A549 (cell line): ENCODE results near the gene BANF1. TPM values are rescaled to one million over a fixed set of nuclear protein-coding genes. Genes with fewer than 3 reads are reported as not detected.
A peak's percentile ranks its signal among the peaks of the same experiment; 100 is the strongest.

Source experiments
- ATAC-seq, 2 experiments: fragments of 200-7000 bp in 1 of 2; fragments of >200 bp in 1 of 2; cut with Nextera tagmentation in 1 of 2; cut with Tn5 transposase in 1 of 2; 3 replicates each; pipeline versions ENCODE4 v1.8.0 to v1.9.1; 2018 to 2020; ENCODE audit warnings: mild to moderate bottlenecking in 1 of 2, moderate library complexity in 1 of 2
- CTCF ChIA-PET: fragments of 300-600 bp; sonication (Branson Sonifier 250); formaldehyde crosslinking; extraction: SDS; loops from one replicate; lab custom pipeline; 2021; ENCODE audit warnings: antibody characterized with exemption, inconsistent platforms; lab: Yijun Ruan, JAX
- POLR2A ChIA-PET: fragments of 350-600 bp; formaldehyde crosslinking; extraction: SDS; loops from one replicate; lab custom pipeline; 2021; ENCODE audit warnings: antibody characterized with exemption, inconsistent platforms; lab: Yijun Ruan, JAX
- DNase-seq, 2 experiments: peaks; one replicate each; pipeline versions ENCODE4 v3.0.0 to v3.0.0-alpha.2; 2011 to 2016; ENCODE audit warnings: low read depth in 1 of 2, low spot score in 1 of 2
- FAIRE-seq: peaks from 2 replicates; lab custom pipeline; 2011; peaks lifted over from hg19 to GRCh38; lab: Jason Lieb, UNC
- H3K27ac ChIP-seq, 2 experiments: fragments of >200 bp; sonication (Bioruptor Twin); formaldehyde crosslinking; 3 replicates each; pipeline ENCODE4 v1.5.1; 2016 to 2017
- H3K4me1 ChIP-seq: fragments of >200 bp; sonication (Bioruptor Twin); formaldehyde crosslinking; 3 replicates; pipeline ENCODE4 v1.6.1; 2016
- H3K4me2 ChIP-seq: fragments of >200 bp; sonication (Bioruptor Twin); formaldehyde crosslinking; 3 replicates; pipeline ENCODE4 v1.6.1; 2016
- H3K4me3 ChIP-seq: fragments of >200 bp; sonication (Bioruptor Twin); formaldehyde crosslinking; 3 replicates; pipeline ENCODE4 v1.5.1; 2016
- H3K9me3 ChIP-seq: fragments of >200 bp; sonication (Bioruptor Twin); formaldehyde crosslinking; 3 replicates; pipeline ENCODE4 v1.6.1; 2016
- CBX2 ChIP-seq: fragments of 200-600 bp; sonication (generic); IDR thresholded peaks from 2 replicates; pipeline ENCODE4 v1.6.1; 2016; ENCODE audit warnings: low read depth, mild to moderate bottlenecking, borderline replicate concordance
- CEBPB ChIP-seq, 2 experiments: fragments of >200 bp in 1 of 2; sonication (Bioruptor Twin) in 1 of 2; formaldehyde crosslinking in 1 of 2; IDR thresholded peaks; 2 replicates each; pipeline ENCODE4 v1.6.1; 2012 to 2016
- CHD2 ChIP-seq: fragments of 150-350 bp; IDR thresholded peaks from 2 replicates; pipeline ENCODE4 v1.6.1; 2014; ENCODE audit warnings: low read length; ENCODE audit not compliant: partially characterized antibody
- EHF ChIP-seq: fragments of 250-450 bp; sonication (Bioruptor Pico); IDR thresholded peaks from 2 replicates; pipeline ENCODE4 v1.5.0; 2020; ENCODE audit warnings: mild to moderate bottlenecking
- EHMT2 ChIP-seq: fragments of 200-600 bp; sonication (generic); IDR thresholded peaks from 2 replicates; pipeline ENCODE4 v1.6.1; 2016; ENCODE audit warnings: antibody characterized with exemption, low read depth, mild to moderate bottlenecking, moderate library complexity
- EP300 ChIP-seq, 2 experiments: fragments of >200 bp; sonication (Bioruptor Twin); formaldehyde crosslinking; IDR thresholded peaks; 2 replicates in 1 of 2; 3 replicates in 1 of 2; pipeline ENCODE4 v1.6.1; 2016 to 2017
- FOSB ChIP-seq: fragments of 250-450 bp; sonication (Bioruptor Pico); IDR thresholded peaks from 2 replicates; pipeline ENCODE4 v1.5.0; 2020; ENCODE audit warnings: mild to moderate bottlenecking, moderate library complexity
- FOSL2 ChIP-seq, 2 experiments: fragments of 450-650 bp in 1 of 2; fragments of >200 bp in 1 of 2; sonication (Bioruptor Twin) in 1 of 2; formaldehyde crosslinking; IDR thresholded peaks; 2 replicates each; pipeline versions ENCODE4 v1.5.0 to v1.6.1; 2016 to 2020; ENCODE audit warnings: mild to moderate bottlenecking in 1 of 2, moderate library complexity in 1 of 2
- FOXS1 ChIP-seq: fragments of 250-450 bp; sonication (Bioruptor Pico); IDR thresholded peaks from 2 replicates; pipeline ENCODE4 v1.5.0; 2020; ENCODE audit warnings: mild to moderate bottlenecking, moderate library complexity
- HDAC2 ChIP-seq: fragments of 200-600 bp; sonication (generic); IDR thresholded peaks from 2 replicates; pipeline ENCODE4 v1.6.1; 2016
- HEYL ChIP-seq: fragments of 250-450 bp; sonication (Bioruptor Pico); IDR thresholded peaks from 2 replicates; pipeline ENCODE4 v1.8.0; 2021; ENCODE audit warnings: mild to moderate bottlenecking, moderate library complexity
- HOXA7 ChIP-seq: fragments of 250-450 bp; sonication (Bioruptor Pico); IDR thresholded peaks from 2 replicates; pipeline ENCODE4 v1.5.0; 2020; ENCODE audit warnings: mild to moderate bottlenecking, moderate library complexity
- HOXB13 ChIP-seq: fragments of 250-450 bp; sonication (Bioruptor Pico); IDR thresholded peaks from 2 replicates; pipeline ENCODE4 v1.5.0; 2020; ENCODE audit warnings: low read depth, mild to moderate bottlenecking, moderate library complexity
- HOXB5 ChIP-seq: fragments of 250-450 bp; sonication (Bioruptor Pico); IDR thresholded peaks from 2 replicates; pipeline ENCODE4 v1.5.0; 2020; ENCODE audit warnings: mild to moderate bottlenecking, moderate library complexity
- JUN ChIP-seq, 2 experiments: fragments of >200 bp; sonication (Bioruptor Twin); formaldehyde crosslinking; IDR thresholded peaks; 2 replicates in 1 of 2; 3 replicates in 1 of 2; pipeline ENCODE4 v1.6.1; 2016 to 2017
- KDM1A ChIP-seq: fragments of 200-600 bp; sonication (generic); IDR thresholded peaks from 2 replicates; pipeline ENCODE4 v1.6.1; 2016; ENCODE audit warnings: low read depth, mild to moderate bottlenecking
- KDM5A ChIP-seq: fragments of 200-600 bp; sonication (generic); IDR thresholded peaks from 2 replicates; pipeline ENCODE4 v1.6.1; 2016; ENCODE audit warnings: antibody characterized with exemption, mild to moderate bottlenecking
- MAFK ChIP-seq: fragments of 450-650 bp; IDR thresholded peaks from 2 replicates; pipeline ENCODE4 v1.6.1; 2014; ENCODE audit not compliant: partially characterized antibody
- MYC ChIP-seq: IDR thresholded peaks from 2 replicates; pipeline ENCODE4 v1.6.1; 2012; ENCODE audit warnings: mild to moderate bottlenecking, inconsistent platforms, low read length, improper control_type of control experiment, borderline replicate concordance
- NR3C1 ChIP-seq: fragments of >200 bp; sonication (Bioruptor Twin); formaldehyde crosslinking; IDR thresholded peaks from 3 replicates; pipeline ENCODE4 v1.6.1; 2017
- POLR2A ChIP-seq: IDR thresholded peaks from 2 replicates; pipeline ENCODE4 v1.6.1; 2012; ENCODE audit warnings: mild to moderate bottlenecking, low read length
- POLR2AphosphoS2 ChIP-seq: conservative IDR thresholded peaks from 2 replicates; pipeline ENCODE4 v1.6.1; 2012; ENCODE audit warnings: low read length, improper control_type of control experiment, inconsistent platforms
- RAD21 ChIP-seq, 2 experiments: fragments of >200 bp in 1 of 2; sonication (Bioruptor Twin) in 1 of 2; formaldehyde crosslinking in 1 of 2; IDR thresholded peaks in 1 of 2; conservative IDR thresholded peaks in 1 of 2; 2 replicates in 1 of 2; 3 replicates in 1 of 2; pipeline ENCODE4 v1.6.1; 2012 to 2018; ENCODE audit warnings: inconsistent platforms in 1 of 2
- RNF2 ChIP-seq: fragments of 200-600 bp; sonication (generic); IDR thresholded peaks from 2 replicates; pipeline ENCODE4 v1.6.1; 2016; ENCODE audit warnings: low read depth, mild to moderate bottlenecking, antibody characterized with exemption, moderate library complexity, borderline replicate concordance
- TFCP2L1 ChIP-seq: fragments of 250-450 bp; sonication (Bioruptor Pico); IDR thresholded peaks from 2 replicates; pipeline ENCODE4 v1.5.0; 2021; ENCODE audit warnings: mild to moderate bottlenecking
- TP53 ChIP-seq: fragments of 250-450 bp; sonication (Bioruptor Pico); IDR thresholded peaks from 2 replicates; pipeline ENCODE4 v1.5.0; 2021; ENCODE audit warnings: mild to moderate bottlenecking, moderate library complexity
- ZFP36 ChIP-seq: fragments of 450-650 bp; IDR thresholded peaks from 2 replicates; pipeline ENCODE4 v1.6.1; 2014; ENCODE audit warnings: borderline replicate concordance; ENCODE audit not compliant: partially characterized antibody
- WGBS: methylation state at CpG from one replicate; pipeline ENCODE4 v1.1.6; 2017; ENCODE audit errors: missing lambda C conversion rate; 5-methylcytosine and 5-hydroxymethylcytosine counted together
- polyA minus RNA-seq: library from RNA; depleted of rRNA, polyadenylated mRNA; stranded (reverse); fragments of >200 nt; gene quantifications from 2 replicates; pipeline ENCODE4 v1.2.3, GENCODE V29; 2011; rRNA and poly(A)+ RNA removed
- polyA plus RNA-seq, 4 experiments: library from polyadenylated mRNA; depleted of rRNA in 3 of 4; stranded (reverse); fragments of >200 nt; fragmentation: RNase III in 1 of 4; extraction: RNeasy Plus Mini Kit Qiagen cat#74134 plus additional on column Dnase treatment in 1 of 4; gene quantifications; 2 replicates in 3 of 4; 3 replicates in 1 of 4; pipeline ENCODE4 v1.2.3, GENCODE V29; 2011 to 2017
- TF ChIP-seq, protein P1 (sequence below): fragments of 200-600 bp; sonication (generic); IDR thresholded peaks from 2 replicates; pipeline ENCODE4 v1.6.1; 2016; ENCODE audit warnings: antibody characterized with exemption, mild to moderate bottlenecking, moderate library complexity
- TF ChIP-seq, protein P2 (sequence below): IDR thresholded peaks from 2 replicates; pipeline ENCODE4 v1.6.1; 2012
- TF ChIP-seq, protein P3 (sequence below): IDR thresholded peaks from 2 replicates; pipeline ENCODE4 v1.6.1; 2012
- TF ChIP-seq, protein P4 (sequence below): fragments of 250-450 bp; sonication (Bioruptor Pico); IDR thresholded peaks from 2 replicates; pipeline ENCODE4 v1.5.0; 2021; ENCODE audit warnings: mild to moderate bottlenecking, moderate library complexity, borderline replicate concordance
- TF ChIP-seq, protein P5 (sequence below): IDR thresholded peaks from 2 replicates; pipeline ENCODE4 v1.6.1; 2012; ENCODE audit warnings: low read depth, borderline replicate concordance

The BANF1 gene, protein sequence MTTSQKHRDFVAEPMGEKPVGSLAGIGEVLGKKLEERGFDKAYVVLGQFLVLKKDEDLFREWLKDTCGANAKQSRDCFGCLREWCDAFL
- 385 and 399 TPM in 2 replicates for polyA plus RNA-seq (2011; rRNA removed)
- 419 and 463 TPM in 2 replicates for polyA plus RNA-seq (2012; cell fraction: cytosol; rRNA removed)
- 147 and 348 TPM in 2 replicates for polyA plus RNA-seq (2012; cell fraction: nucleus; rRNA removed)
- 304 to 315 TPM (median 309 TPM) in 3 replicates for polyA plus RNA-seq (2017; fragmentation: RNase III; extraction: RNeasy Plus Mini Kit Qiagen cat#74134 plus additional on column Dnase treatment)
- polyA minus RNA-seq = 123 and 143 TPM in 2 replicates

DNA sequence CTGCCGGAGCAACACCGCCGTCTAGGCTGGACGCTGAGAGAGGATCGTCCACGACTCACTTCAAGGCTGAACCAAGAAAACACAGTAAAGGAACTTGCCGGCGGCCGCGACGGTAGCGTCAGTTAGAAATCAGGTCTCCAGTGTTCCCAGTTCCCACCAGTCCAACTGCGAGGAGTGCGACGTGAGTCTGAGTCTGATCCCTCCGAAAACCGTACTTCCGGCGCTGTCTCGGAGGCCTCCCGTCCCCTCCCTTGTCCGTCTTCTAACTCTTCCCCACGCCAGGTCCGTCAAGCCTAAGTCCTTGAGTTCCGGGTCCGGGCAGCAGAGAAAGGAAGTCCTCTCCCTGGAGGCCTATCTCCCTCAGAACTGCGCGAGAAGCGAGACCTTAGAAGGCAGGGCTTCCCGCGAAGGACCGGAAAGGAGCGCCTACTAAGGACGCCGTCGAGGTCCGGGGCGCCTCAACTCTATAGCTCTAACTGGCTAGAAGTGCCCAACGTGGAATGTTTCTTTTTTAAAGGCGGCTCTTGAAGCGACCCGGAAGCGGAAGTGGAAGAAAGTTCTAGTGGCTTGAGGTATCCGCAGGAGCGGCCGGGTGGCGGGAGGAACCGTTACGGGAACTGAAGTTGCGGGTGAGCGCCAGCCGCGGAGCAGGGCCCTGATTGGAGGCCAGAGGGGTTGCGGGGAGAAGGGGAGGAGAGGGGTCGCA lies at the start of gene BANF1, which contains the start of gene EIF1AD:
BANF1 (plus strand) TSS at position 562 of the 706 bp plus-strand sequence. CDS start 748 bp downstream, outside the sequence.
EIF1AD (minus strand) TSS at position 216 of the 706 bp plus-strand sequence. CDS start 1,768 bp downstream, outside the sequence.
- ATAC-seq (peak; percentile 85 to 91), DNase-seq (peak; percentile 92 to 99), FAIRE-seq (no peak)
- Histone ChIP-seq H3K4me2 (peak within 1 kb of the TSS; percentile 93), H3K4me3 (peak within 1 kb of the TSS; percentile 67), H3K9me3 (no peaks in the 10 kb centered on the region), H3K27ac (peak within 1 kb of the TSS; percentile 91 to 95), H3K4me1 (peaks cover 13% of the 10 kb centered on the region; the same call in 2 of the 3 replicates)
- POLR2A ChIA-PET = interaction anchor here (0.7 to 1.3 kb wide), 8 partner anchors 10 to 387 kb away, joined by 3 to 12 read pairs (median 5); partner anchors contain the start of genes CST6, FIBP and PCNX3
- CTCF ChIA-PET = interaction anchor here (0.7 to 1.9 kb wide), 5 partner anchors 20 to 222 kb away, joined by 3 to 7 read pairs (median 4); no protein-coding TSS in a partner anchor
- WGBS = 1% methylated on average over 54 of the region's 55 CpGs
- TF ChIP-seq HEYL (CRISPR knock-in tag) (no peak), CHD2 (peak; percentile 89), ZFP36 (no peak), FOXS1 (CRISPR knock-in tag) (no peak), EP300 (IDR thresholded peaks at IDR 0.05) (no peak; a peak in 1 of 5 replicates), JUN (IDR thresholded peaks at IDR 0.05) (peak; percentile 89 to 97), EHMT2 (no peak), MYC (peak; percentile 73; the same call in 1 of the 2 replicates), EHF (CRISPR knock-in tag) (no peak), HOXA7 (no peak), FOSL2 (IDR thresholded peaks at IDR 0.05) (no peak), FOSL2 (CRISPR knock-in tag; IDR thresholded peaks at IDR 0.05) (no peak), HOXB5 (CRISPR knock-in tag) (no peak), FOSB (CRISPR knock-in tag) (no peak), POLR2A (peak; percentile 92), POLR2AphosphoS2 (no peak), HDAC2 (no peak; the same call in 1 of the 2 replicates), TP53 (CRISPR knock-in tag) (no peak), KDM1A (no peak), RNF2 (no peak), MAFK (no peak), CEBPB (IDR thresholded peaks at IDR 0.05) (0 out of 4 replicates have a peak, but pooled peaks of 1 of the 2 experiments have one; percentile 40), NR3C1 (no peak), CBX2 (no peak), RAD21 (conservative IDR thresholded peaks at IDR 0.05 in 1 of 2, IDR thresholded peaks at IDR 0.05 in 1 of 2) (0 out of 5 replicates have a peak, but pooled peaks of 1 of the 2 experiments have one; percentile 7), TFCP2L1 (CRISPR knock-in tag) (no peak), KDM5A (peak; percentile 90), HOXB13 (CRISPR knock-in tag) (peak; percentile 33; the same call in 1 of the 2 replicates)
- TF ChIP-seq, protein P1, sequence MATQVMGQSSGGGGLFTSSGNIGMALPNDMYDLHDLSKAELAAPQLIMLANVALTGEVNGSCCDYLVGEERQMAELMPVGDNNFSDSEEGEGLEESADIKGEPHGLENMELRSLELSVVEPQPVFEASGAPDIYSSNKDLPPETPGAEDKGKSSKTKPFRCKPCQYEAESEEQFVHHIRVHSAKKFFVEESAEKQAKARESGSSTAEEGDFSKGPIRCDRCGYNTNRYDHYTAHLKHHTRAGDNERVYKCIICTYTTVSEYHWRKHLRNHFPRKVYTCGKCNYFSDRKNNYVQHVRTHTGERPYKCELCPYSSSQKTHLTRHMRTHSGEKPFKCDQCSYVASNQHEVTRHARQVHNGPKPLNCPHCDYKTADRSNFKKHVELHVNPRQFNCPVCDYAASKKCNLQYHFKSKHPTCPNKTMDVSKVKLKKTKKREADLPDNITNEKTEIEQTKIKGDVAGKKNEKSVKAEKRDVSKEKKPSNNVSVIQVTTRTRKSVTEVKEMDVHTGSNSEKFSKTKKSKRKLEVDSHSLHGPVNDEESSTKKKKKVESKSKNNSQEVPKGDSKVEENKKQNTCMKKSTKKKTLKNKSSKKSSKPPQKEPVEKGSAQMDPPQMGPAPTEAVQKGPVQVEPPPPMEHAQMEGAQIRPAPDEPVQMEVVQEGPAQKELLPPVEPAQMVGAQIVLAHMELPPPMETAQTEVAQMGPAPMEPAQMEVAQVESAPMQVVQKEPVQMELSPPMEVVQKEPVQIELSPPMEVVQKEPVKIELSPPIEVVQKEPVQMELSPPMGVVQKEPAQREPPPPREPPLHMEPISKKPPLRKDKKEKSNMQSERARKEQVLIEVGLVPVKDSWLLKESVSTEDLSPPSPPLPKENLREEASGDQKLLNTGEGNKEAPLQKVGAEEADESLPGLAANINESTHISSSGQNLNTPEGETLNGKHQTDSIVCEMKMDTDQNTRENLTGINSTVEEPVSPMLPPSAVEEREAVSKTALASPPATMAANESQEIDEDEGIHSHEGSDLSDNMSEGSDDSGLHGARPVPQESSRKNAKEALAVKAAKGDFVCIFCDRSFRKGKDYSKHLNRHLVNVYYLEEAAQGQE = peak; percentile 81
- TF ChIP-seq, protein P2, sequence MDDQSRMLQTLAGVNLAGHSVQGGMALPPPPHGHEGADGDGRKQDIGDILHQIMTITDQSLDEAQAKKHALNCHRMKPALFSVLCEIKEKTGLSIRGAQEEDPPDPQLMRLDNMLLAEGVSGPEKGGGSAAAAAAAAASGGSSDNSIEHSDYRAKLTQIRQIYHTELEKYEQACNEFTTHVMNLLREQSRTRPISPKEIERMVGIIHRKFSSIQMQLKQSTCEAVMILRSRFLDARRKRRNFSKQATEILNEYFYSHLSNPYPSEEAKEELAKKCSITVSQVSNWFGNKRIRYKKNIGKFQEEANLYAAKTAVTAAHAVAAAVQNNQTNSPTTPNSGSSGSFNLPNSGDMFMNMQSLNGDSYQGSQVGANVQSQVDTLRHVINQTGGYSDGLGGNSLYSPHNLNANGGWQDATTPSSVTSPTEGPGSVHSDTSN = peak; percentile 55
- TF ChIP-seq, protein P3, sequence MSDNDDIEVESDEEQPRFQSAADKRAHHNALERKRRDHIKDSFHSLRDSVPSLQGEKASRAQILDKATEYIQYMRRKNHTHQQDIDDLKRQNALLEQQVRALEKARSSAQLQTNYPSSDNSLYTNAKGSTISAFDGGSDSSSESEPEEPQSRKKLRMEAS = peak; percentile 98
- TF ChIP-seq, protein P4, sequence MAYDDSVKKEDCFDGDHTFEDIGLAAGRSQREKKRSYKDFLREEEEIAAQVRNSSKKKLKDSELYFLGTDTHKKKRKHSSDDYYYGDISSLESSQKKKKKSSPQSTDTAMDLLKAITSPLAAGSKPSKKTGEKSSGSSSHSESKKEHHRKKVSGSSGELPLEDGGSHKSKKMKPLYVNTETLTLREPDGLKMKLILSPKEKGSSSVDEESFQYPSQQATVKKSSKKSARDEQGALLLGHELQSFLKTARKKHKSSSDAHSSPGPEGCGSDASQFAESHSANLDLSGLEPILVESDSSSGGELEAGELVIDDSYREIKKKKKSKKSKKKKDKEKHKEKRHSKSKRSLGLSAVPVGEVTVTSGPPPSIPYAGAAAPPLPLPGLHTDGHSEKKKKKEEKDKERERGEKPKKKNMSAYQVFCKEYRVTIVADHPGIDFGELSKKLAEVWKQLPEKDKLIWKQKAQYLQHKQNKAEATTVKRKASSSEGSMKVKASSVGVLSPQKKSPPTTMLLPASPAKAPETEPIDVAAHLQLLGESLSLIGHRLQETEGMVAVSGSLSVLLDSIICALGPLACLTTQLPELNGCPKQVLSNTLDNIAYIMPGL (CRISPR knock-in tag) = peak; percentile 78; the same call in 1 of the 2 replicates
- TF ChIP-seq, protein P5, sequence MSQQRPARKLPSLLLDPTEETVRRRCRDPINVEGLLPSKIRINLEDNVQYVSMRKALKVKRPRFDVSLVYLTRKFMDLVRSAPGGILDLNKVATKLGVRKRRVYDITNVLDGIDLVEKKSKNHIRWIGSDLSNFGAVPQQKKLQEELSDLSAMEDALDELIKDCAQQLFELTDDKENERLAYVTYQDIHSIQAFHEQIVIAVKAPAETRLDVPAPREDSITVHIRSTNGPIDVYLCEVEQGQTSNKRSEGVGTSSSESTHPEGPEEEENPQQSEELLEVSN = peak; percentile 83; the same call in 1 of the 2 replicates
